Mesendoderm (in vitro differentiated cells): ENCODE results near the gene ARHGEF17.
A peak's percentile ranks its signal among the peaks of the same experiment; 100 is the strongest.

Experiments used
- DNase-seq: peaks from one replicate; pipeline ENCODE4 v3.0.0; 2013
- H2AK5ac ChIP-seq: 2 replicates; pipeline ENCODE4 v1.6.1; 2013; ENCODE audit warnings: low read length, inconsistent platforms
- H2BK120ac ChIP-seq: 2 replicates; pipeline ENCODE4 v1.6.1; 2013; ENCODE audit warnings: low read depth, mild to moderate bottlenecking, low read length, moderate library complexity, mixed read lengths
- H2BK15ac ChIP-seq: replicated peaks from 2 replicates; pipeline ENCODE4 v1.6.1; 2013; ENCODE audit warnings: low read depth, mild to moderate bottlenecking, moderate library complexity
- H2BK5ac ChIP-seq: 2 replicates; pipeline ENCODE4 v1.6.1; 2013; ENCODE audit warnings: low read length, inconsistent platforms
- H3K18ac ChIP-seq: 2 replicates; pipeline ENCODE4 v1.6.1; 2013; ENCODE audit warnings: mild to moderate bottlenecking, low read length, mixed read lengths
- H3K23ac ChIP-seq: one replicate; pipeline ENCODE4 v1.6.1; 2013; ENCODE audit warnings: low read length
- H3K27ac ChIP-seq: 2 replicates; pipeline ENCODE4 v1.5.1; 2013; ENCODE audit warnings: low read depth, mild to moderate bottlenecking, inconsistent platforms, low read length, moderate library complexity
- H3K27me3 ChIP-seq: 2 replicates; pipeline ENCODE4 v1.6.1; 2013; ENCODE audit warnings: low read length, control low read depth, mild to moderate bottlenecking, inconsistent platforms; ENCODE audit not compliant: insufficient read depth, poor library complexity
- H3K36me3 ChIP-seq: 2 replicates; pipeline ENCODE4 v1.6.1; 2013; ENCODE audit warnings: low read length, inconsistent platforms; ENCODE audit not compliant: control insufficient read depth, insufficient read depth
- H3K4ac ChIP-seq: one replicate; pipeline ENCODE4 v1.6.1; 2013; ENCODE audit warnings: low read depth, mild to moderate bottlenecking, low read length, moderate library complexity
- H3K4me1 ChIP-seq: 2 replicates; pipeline ENCODE4 v1.6.1; 2013; ENCODE audit warnings: low read depth, low read length, inconsistent platforms; ENCODE audit not compliant: control insufficient read depth
- H3K4me2 ChIP-seq: 2 replicates; pipeline ENCODE4 v1.6.1; 2013; ENCODE audit warnings: low read length
- H3K4me3 ChIP-seq: 2 replicates; pipeline ENCODE4 v1.5.1; 2013; ENCODE audit warnings: mild to moderate bottlenecking, low read length
- H3K56ac ChIP-seq: one replicate; pipeline ENCODE4 v1.6.1; 2013; ENCODE audit warnings: low read length
- H3K79me1 ChIP-seq: 2 replicates; pipeline ENCODE4 v1.6.1; 2013; ENCODE audit warnings: low read length, inconsistent platforms
- H3K79me2 ChIP-seq: 2 replicates; pipeline ENCODE4 v1.6.1; 2013; ENCODE audit warnings: mild to moderate bottlenecking, low read length; ENCODE audit not compliant: control insufficient read depth, insufficient read depth
- H3K9ac ChIP-seq: 2 replicates; pipeline ENCODE4 v1.6.1; 2013; ENCODE audit warnings: low read length, inconsistent platforms
- H4K5ac ChIP-seq: one replicate; pipeline ENCODE4 v1.6.1; 2013; ENCODE audit warnings: low read length
- H4K8ac ChIP-seq: one replicate; pipeline ENCODE4 v1.6.1; 2013; ENCODE audit warnings: low read depth, mild to moderate bottlenecking, control low read depth, low read length, moderate library complexity
- WGBS: extraction: QIAGEN DNeasy Blood & Tissue Kit; methylation state at CpG from one replicate; pipeline ENCODE4 v1.1.7; 2013; ENCODE audit warnings: low lambda C conversion rate, missing lambda C conversion rate; ENCODE audit not compliant: insufficient coverage; ENCODE audit errors: extremely low coverage; 5-methylcytosine and 5-hydroxymethylcytosine counted together

Gene ARHGEF17

GRCh38 chr11:73288192-73288872 is 19.7 kb upstream of the ARHGEF17 start:
- Histone ChIP-seq H3K27me3 (no peaks in the 10 kb centered on the region), H3K23ac (no peak overlapping the region), H2AK5ac (no peak overlapping the region), H3K56ac (no peak overlapping the region), H2BK15ac (no peak overlapping the region), H3K18ac (no peak overlapping the region), H2BK120ac (no peak overlapping the region), H3K79me1 (no peaks in the 10 kb centered on the region), H3K36me3 (no peaks in the 10 kb centered on the region), H3K4ac (no peak overlapping the region), H3K79me2 (no peaks in the 10 kb centered on the region), H3K9ac (no peak overlapping the region), H3K4me2 (no peak overlapping the region), H4K8ac (no peak overlapping the region), H3K4me3 (no peak overlapping the region), H4K5ac (no peak overlapping the region), H3K27ac (no peak overlapping the region), H2BK5ac (no peak overlapping the region), H3K4me1 (peaks cover 3% of the 10 kb centered on the region)
- no peak for DNase-seq
- WGBS: no CpG with 5 or more reads among the region's 5 CpGs

GRCh38 chr11:73288873-73289707 is 19.0 kb upstream of the ARHGEF17 start:
- no peaks in the 10 kb centered on the region for H3K79me1 ChIP-seq
- H3K18ac ChIP-seq: no peak overlapping the region
- no peak overlapping the region for H2BK15ac ChIP-seq
- H3K4me1 ChIP-seq: peaks cover 3% of the 10 kb centered on the region
- H4K8ac ChIP-seq: no peak overlapping the region
- no peak overlapping the region for H2BK5ac ChIP-seq
- DNase-seq: peak; percentile 76
- H3K9ac ChIP-seq: no peak overlapping the region
- no peak overlapping the region for H3K4ac ChIP-seq
- WGBS: no CpG with 5 or more reads among the region's 17 CpGs
- no peak overlapping the region for H3K23ac ChIP-seq
- H3K36me3 ChIP-seq: no peaks in the 10 kb centered on the region
- H3K4me3 ChIP-seq: no peak overlapping the region
- no peak overlapping the region for H2AK5ac ChIP-seq
- no peaks in the 10 kb centered on the region for H3K27me3 ChIP-seq
- H3K27ac ChIP-seq: no peak overlapping the region
- no peak overlapping the region for H3K4me2 ChIP-seq
- peak overlapping the region; percentile 40 for H3K56ac ChIP-seq
- H4K5ac ChIP-seq: no peak overlapping the region
- H2BK120ac ChIP-seq: no peak overlapping the region
- no peaks in the 10 kb centered on the region for H3K79me2 ChIP-seq

DNA sequence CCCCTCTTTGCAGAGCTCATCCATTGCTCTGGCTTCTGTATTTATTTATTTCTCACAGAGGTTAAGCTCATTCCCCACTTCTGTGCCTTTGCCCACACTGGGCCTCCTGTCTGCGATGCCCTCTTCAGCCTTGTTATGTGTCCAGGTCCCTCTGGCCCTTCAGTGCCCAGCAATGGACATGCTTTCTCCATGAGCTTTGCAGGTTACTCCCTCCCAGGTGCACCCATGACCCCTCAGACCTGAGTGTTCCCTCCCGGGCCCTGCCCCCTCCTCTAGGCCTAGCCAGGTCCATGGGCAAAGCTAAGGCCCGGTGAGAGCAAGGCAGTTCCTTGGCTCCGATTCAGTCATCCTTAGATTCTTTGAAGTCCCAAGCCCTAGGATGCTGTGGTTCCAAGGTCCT is 17.5 kb upstream of the ARHGEF17 start:
- H3K4me3 ChIP-seq: no peak overlapping the region
- no peak overlapping the region for H3K27ac ChIP-seq
- H3K4me1 ChIP-seq: peaks cover 3% of the 10 kb centered on the region
- peak overlapping the region; percentile 42 for H3K56ac ChIP-seq
- H3K27me3 ChIP-seq: no peaks in the 10 kb centered on the region
- H3K9ac ChIP-seq: no peak overlapping the region
- H2BK5ac ChIP-seq: no peak overlapping the region
- no peak overlapping the region for H4K5ac ChIP-seq
- H3K4me2 ChIP-seq: no peak overlapping the region
- H3K79me2 ChIP-seq: no peaks in the 10 kb centered on the region
- DNase-seq: no peak
- no peaks in the 10 kb centered on the region for H3K79me1 ChIP-seq
- H2BK15ac ChIP-seq: no peak overlapping the region
- H4K8ac ChIP-seq: no peak overlapping the region
- H3K23ac ChIP-seq: no peak overlapping the region
- H2AK5ac ChIP-seq: no peak overlapping the region
- no peak overlapping the region for H3K18ac ChIP-seq
- no CpG with 5 or more reads among the region's 4 CpGs for WGBS
- no peak overlapping the region for H3K4ac ChIP-seq
- no peaks in the 10 kb centered on the region for H3K36me3 ChIP-seq
- H2BK120ac ChIP-seq: no peak overlapping the region

DNA sequence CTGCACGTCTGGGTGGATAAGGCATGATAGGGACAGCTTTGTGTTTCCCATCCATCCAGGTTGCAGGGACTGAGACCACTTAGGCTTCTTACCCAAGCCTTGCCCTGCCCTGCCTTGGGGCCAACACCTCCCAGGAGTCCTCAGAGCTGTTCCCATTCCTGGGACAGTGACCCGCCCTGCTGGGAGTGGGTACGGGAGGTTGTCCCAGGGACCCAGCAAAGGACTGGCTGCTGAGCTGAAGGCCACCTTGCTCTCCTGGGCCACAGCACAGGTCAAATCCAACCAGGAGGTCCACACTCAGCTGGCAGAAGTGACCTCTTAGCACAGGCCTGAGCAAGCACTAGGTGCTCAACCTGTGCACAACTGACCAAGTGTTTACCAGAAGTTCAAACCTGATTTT is 16.9 kb upstream of the ARHGEF17 start:
- Histone ChIP-seq H4K5ac (no peak overlapping the region), H3K27ac (no peak overlapping the region), H3K36me3 (no peaks in the 10 kb centered on the region), H3K18ac (no peak overlapping the region), H3K4me1 (peaks cover 3% of the 10 kb centered on the region), H3K56ac (no peak overlapping the region), H4K8ac (no peak overlapping the region), H2BK5ac (no peak overlapping the region), H2BK120ac (no peak overlapping the region), H3K79me1 (no peaks in the 10 kb centered on the region), H3K4ac (no peak overlapping the region), H3K9ac (no peak overlapping the region), H3K23ac (no peak overlapping the region), H3K79me2 (no peaks in the 10 kb centered on the region), H3K27me3 (no peaks in the 10 kb centered on the region), H3K4me2 (no peak overlapping the region), H2AK5ac (no peak overlapping the region), H2BK15ac (no peak overlapping the region), H3K4me3 (no peak overlapping the region)
- no peak for DNase-seq
- no CpG with 5 or more reads among the region's 3 CpGs for WGBS

DNA sequence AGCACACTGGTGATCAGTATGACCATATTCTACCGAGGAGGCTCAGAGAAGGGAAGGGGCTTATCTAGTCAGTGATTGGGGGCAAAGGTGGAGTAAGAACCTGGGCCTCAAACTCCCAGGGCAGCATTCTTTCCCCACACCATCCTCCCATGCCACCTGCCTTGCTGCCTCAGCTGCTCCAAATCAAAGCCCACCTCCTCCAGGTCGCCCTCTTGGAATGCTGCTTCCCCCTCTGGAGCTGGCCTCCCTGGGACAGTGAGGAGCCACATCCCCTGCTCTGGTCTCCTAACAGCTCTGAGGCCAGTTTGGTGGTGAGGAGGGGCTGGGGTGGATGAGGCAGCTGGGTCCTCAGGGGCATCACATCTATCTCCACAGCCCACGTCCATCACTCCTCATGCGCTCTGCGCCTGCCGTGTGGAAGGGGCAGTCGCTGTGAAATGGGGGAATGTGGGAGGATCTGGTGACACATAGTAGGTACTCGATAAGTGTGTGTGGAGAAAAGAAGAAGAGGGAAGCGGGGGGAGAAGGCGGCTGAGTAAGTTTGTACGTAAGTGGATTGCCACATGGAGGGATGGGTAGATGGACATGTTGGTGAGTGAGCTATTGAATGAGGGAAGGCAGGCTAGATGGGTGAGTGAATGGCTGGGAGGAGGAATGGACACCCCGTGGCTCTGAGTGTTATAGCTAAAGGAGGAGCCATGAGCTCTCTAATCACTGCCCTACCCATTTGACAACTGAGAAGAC is 16.1 kb upstream of the ARHGEF17 start:
- H3K23ac ChIP-seq: no peak overlapping the region
- DNase-seq: no peak
- peaks cover 3% of the 10 kb centered on the region for H3K4me1 ChIP-seq
- H3K79me1 ChIP-seq: no peaks in the 10 kb centered on the region
- H3K18ac ChIP-seq: no peak overlapping the region
- no peak overlapping the region for H3K56ac ChIP-seq
- H3K36me3 ChIP-seq: no peaks in the 10 kb centered on the region
- H3K27me3 ChIP-seq: no peaks in the 10 kb centered on the region
- no peaks in the 10 kb centered on the region for H3K79me2 ChIP-seq
- H4K8ac ChIP-seq: no peak overlapping the region
- no peak overlapping the region for H2BK5ac ChIP-seq
- no peak overlapping the region for H3K4ac ChIP-seq
- H3K27ac ChIP-seq: no peak overlapping the region
- H2BK15ac ChIP-seq: no peak overlapping the region
- H3K4me3 ChIP-seq: no peak overlapping the region
- no peak overlapping the region for H2AK5ac ChIP-seq
- no peak overlapping the region for H3K9ac ChIP-seq
- H3K4me2 ChIP-seq: no peak overlapping the region
- WGBS: no CpG with 5 or more reads among the region's 12 CpGs
- no peak overlapping the region for H2BK120ac ChIP-seq
- H4K5ac ChIP-seq: no peak overlapping the region
